Type B pancreatic cell (in vitro differentiated cells): ENCODE results near the gene BCL6. TPM values are rescaled to one million over a fixed set of nuclear protein-coding genes. Genes with fewer than 3 reads are reported as not detected.
A peak's percentile ranks its signal among the peaks of the same experiment; 100 is the strongest.

Experiments
- DNase-seq: peaks from one replicate; pipeline ENCODE4 v3.0.0; 2021; ENCODE audit warnings: mixed read lengths; ENCODE audit not compliant: unreplicated experiment; ENCODE audit errors: extremely low spot score
- H3K27ac Mint-ChIP-seq: 2 replicates; pipeline ENCODE4 v1.8.0; 2021; ENCODE audit warnings: mild to moderate bottlenecking, mixed read lengths
- H3K27me3 Mint-ChIP-seq: 2 replicates; pipeline ENCODE4 v1.8.0; 2021; ENCODE audit warnings: mixed read lengths
- H3K36me3 Mint-ChIP-seq: 2 replicates; pipeline ENCODE4 v1.8.0; 2021; ENCODE audit warnings: mixed read lengths
- H3K4me1 Mint-ChIP-seq: one replicate; pipeline ENCODE4 v1.8.0; 2021; ENCODE audit warnings: mixed read lengths; ENCODE audit not compliant: unreplicated experiment
- H3K4me3 Mint-ChIP-seq: 2 replicates; pipeline ENCODE4 v1.8.0; 2021; ENCODE audit warnings: mild to moderate bottlenecking, mixed read lengths
- H3K9me3 Mint-ChIP-seq: 2 replicates; pipeline ENCODE4 v1.8.0; 2021; ENCODE audit warnings: mixed read lengths
- total RNA-seq: library from RNA; stranded (reverse); gene quantifications from 2 replicates; pipeline ENCODE4 v1.2.1, GENCODE V29; 2021; ENCODE audit warnings: low replicate concordance
- TF ChIP-seq, protein P1 (sequence below): fragments of 200-600 bp; sonication (generic); conservative IDR thresholded peaks from 2 replicates; pipeline ENCODE4 v1.5.0; 2021; ENCODE audit warnings: antibody characterized with exemption, mild to moderate bottlenecking

The BCL6 gene
- total RNA-seq, 1 donor from 2014 or later: 27.3 TPM

- H3K9me3 Mint-ChIP-seq: no peaks in the 10 kb centered on the region
- DNase-seq: no peak
- TF ChIP-seq, protein P1, sequence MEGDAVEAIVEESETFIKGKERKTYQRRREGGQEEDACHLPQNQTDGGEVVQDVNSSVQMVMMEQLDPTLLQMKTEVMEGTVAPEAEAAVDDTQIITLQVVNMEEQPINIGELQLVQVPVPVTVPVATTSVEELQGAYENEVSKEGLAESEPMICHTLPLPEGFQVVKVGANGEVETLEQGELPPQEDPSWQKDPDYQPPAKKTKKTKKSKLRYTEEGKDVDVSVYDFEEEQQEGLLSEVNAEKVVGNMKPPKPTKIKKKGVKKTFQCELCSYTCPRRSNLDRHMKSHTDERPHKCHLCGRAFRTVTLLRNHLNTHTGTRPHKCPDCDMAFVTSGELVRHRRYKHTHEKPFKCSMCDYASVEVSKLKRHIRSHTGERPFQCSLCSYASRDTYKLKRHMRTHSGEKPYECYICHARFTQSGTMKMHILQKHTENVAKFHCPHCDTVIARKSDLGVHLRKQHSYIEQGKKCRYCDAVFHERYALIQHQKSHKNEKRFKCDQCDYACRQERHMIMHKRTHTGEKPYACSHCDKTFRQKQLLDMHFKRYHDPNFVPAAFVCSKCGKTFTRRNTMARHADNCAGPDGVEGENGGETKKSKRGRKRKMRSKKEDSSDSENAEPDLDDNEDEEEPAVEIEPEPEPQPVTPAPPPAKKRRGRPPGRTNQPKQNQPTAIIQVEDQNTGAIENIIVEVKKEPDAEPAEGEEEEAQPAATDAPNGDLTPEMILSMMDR: no peak
- no peaks in the 10 kb centered on the region for H3K36me3 Mint-ChIP-seq
- peaks cover 9% of the 10 kb centered on the region for H3K4me1 Mint-ChIP-seq
- no peaks in the 10 kb centered on the region for H3K27me3 Mint-ChIP-seq
- no peak overlapping the region for H3K27ac Mint-ChIP-seq
- H3K4me3 Mint-ChIP-seq: no peak overlapping the region
These were observed 44.0 kb upstream of the BCL6 start for GRCh38 chr3:187788984-187789857.

DNA sequence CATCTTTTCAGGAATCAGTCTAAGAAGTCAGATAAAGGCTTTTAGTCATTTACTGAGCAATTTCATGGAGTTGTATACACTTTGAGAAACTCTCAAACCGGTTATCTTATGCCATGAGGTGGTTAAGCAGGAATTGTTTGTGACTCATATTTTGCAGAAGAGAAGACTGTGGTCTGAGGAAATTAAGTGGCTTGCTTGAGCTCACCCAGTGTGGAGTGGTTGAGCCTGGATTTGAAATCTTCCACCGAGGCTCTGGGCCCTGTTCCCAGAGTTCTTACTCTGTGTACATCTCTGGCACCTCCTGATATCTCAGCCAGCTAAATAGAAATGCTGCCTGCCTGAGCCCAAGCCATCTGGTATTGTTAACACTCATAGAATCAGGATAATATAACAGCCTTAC is 37.8 kb upstream of the BCL6 start:
- no peaks in the 10 kb centered on the region for H3K36me3 Mint-ChIP-seq
- H3K27ac Mint-ChIP-seq: peak overlapping the region; percentile 45
- DNase-seq: no peak
- TF ChIP-seq, protein P1: no peak
- H3K4me3 Mint-ChIP-seq: no peak overlapping the region
- H3K27me3 Mint-ChIP-seq: peaks cover 3% of the 10 kb centered on the region
- peaks cover 4% of the 10 kb centered on the region for H3K4me1 Mint-ChIP-seq
- H3K9me3 Mint-ChIP-seq: no peaks in the 10 kb centered on the region

DNA sequence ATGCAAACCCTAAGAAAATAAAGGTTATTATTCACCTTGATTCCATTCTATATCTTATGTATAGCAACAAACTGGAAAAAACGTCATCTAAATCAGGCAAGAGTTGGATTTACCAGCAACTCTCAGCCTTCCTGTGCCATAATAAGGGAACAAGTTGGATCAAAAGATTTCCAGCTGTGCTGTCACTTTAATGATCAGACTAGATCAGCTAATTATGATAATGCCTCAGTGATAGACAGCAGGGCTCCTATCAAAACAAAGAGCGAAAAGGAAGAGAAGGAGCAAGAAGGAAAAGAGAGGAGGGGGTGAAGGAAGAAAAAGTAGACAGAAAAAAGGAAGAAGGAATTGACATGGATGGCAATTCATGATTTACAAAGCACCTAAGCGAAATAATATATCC is 36.7 kb upstream of the BCL6 start:
- TF ChIP-seq, protein P1: no peak
- H3K9me3 Mint-ChIP-seq: no peaks in the 10 kb centered on the region

DNA sequence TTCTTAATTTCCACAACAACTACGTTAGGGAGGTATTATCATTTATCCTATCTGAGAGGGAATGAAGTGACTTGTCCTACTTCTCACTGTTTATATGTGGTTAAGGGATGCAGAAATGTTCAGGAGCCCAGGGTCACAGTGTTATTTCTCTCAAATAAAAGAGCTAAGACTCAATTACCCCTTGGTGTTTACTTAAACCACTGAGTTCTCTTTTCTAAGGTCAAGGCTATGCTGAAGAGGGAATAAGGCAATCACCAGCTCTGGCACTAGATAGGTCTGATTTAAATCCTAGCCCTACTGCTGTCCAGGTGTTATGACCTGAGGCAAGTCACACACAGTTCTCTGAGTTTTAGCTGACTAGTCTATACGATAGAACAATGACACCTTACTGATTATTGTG is 35.7 kb upstream of the BCL6 start:
- H3K4me1 Mint-ChIP-seq: peaks cover 4% of the 10 kb centered on the region
- DNase-seq: no peak
- peak overlapping the region; percentile 26 for H3K27ac Mint-ChIP-seq

More for the DNA sequence above, 36.7 kb upstream of the BCL6 start:
- Mint-ChIP-seq H3K27me3 (peaks cover 3% of the 10 kb centered on the region), H3K4me3 (no peak overlapping the region), H3K36me3 (no peaks in the 10 kb centered on the region), H3K27ac (no peak overlapping the region), H3K4me1 (peaks cover 4% of the 10 kb centered on the region)
- DNase-seq: no peak

DNA sequence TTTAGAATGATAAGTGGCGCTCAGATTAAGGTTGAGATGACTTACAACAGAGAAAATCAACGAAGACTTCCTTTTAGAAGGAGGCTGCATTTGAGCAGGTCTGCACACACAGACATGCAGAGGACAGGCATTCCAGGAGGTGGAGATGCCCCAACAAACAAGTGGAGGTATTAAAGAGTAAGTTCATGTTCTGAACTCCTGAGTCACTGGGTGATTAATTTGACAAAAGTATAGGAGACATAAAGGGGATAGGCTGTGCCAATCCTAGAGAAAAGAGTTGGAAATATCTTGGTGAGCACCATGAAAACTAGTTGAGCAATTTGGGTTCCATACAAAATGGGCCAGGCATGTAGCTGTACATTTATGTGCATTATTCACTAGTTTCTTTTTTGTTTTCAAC is 33.5 kb upstream of the BCL6 start:
- TF ChIP-seq, protein P1: no peak
- Mint-ChIP-seq H3K27ac (no peak overlapping the region), H3K36me3 (no peaks in the 10 kb centered on the region), H3K4me3 (no peak overlapping the region), H3K4me1 (peaks cover 10% of the 10 kb centered on the region), H3K9me3 (no peaks in the 10 kb centered on the region), H3K27me3 (peaks cover 3% of the 10 kb centered on the region)
- DNase-seq: no peak

More for the DNA sequence above, 35.7 kb upstream of the BCL6 start:
- Mint-ChIP-seq H3K9me3 (no peaks in the 10 kb centered on the region), H3K27me3 (peaks cover 3% of the 10 kb centered on the region), H3K4me3 (no peak overlapping the region), H3K36me3 (no peaks in the 10 kb centered on the region)
- TF ChIP-seq, protein P1: no peak
